ENCODE measurements around the gene TTLL6.
"Not testable (repeated sequence)": the region's sequence is repeated elsewhere in the genome, so short reads cannot be mapped to it uniquely, and the experiment has no call there.

The TTLL6 gene

DNA sequence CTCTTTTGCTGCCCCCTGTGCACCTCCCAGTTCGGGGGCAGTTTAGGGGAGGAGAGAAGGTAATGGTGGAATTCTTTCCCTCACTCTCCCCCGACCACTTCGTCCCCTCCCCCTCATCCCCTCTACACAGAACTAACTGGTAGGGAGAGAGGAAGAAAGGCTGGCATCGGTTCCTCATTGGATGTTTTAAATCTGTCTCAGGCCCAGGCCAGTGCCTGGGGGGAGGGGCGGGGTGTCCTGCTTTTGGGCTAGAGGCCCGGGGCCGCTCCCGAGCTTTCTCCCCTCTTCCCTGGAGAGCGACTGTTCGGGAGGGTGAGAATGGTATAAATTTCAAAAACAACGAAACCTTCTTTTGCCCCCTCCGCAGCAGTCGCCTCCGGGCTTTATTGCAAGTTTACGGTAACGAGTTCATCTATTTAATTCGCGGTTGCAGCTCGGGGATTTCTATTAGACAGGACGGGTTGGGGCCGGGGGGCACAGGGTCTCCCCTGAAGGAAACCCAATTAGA is 94.1 kb downstream of the TTLL6 start, which contains the start of gene PRAC2:
PRAC2 (plus strand) TSS at position 271 of the 508 bp plus-strand sequence. CDS start 1,226 bp downstream, outside the sequence.
- DNase-seq (ENCODE audit: low spot score) = no peak

DNA sequence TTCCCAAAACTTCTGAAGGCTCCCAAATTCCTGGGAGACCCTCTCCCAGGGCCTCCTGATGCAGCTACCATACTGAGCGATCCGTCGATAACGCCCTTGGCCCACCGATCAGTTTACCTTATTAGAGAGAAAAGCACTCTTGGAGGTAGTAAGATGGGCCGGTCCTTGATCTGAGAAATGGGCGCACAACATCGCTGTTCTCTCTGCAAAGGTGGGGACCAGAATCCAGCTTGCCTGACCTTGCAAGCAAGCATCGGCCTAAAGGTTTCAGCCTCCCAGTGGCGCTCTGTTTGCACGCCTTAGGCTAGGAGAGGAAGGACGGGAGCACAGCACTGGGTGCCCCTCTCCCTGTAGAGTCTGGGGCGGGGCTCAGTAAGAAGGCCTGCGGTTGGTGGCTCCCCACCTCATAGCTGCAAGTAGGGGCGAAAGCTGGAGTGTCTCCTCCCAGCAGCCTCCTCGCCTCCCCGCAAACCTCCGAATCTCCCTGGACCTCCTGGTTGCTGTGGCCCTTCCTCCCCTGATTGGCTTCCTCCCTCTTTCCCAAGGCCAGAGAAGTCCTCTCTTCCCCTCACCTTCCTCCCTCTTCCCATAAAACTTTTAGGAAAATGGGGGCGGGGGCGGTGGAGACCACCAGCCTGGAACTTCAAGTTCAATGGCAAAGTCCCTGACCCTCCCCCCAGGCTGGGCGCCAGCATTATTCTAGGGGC is 94.7 kb downstream of the TTLL6 start, which contains the start of gene PRAC1:
PRAC1 (minus strand) TSS at position 318 of the 707 bp plus-strand sequence; CDS start at position 192, 126 bp downstream.
- no peak for DNase-seq (ENCODE audit: low spot score)

DNA sequence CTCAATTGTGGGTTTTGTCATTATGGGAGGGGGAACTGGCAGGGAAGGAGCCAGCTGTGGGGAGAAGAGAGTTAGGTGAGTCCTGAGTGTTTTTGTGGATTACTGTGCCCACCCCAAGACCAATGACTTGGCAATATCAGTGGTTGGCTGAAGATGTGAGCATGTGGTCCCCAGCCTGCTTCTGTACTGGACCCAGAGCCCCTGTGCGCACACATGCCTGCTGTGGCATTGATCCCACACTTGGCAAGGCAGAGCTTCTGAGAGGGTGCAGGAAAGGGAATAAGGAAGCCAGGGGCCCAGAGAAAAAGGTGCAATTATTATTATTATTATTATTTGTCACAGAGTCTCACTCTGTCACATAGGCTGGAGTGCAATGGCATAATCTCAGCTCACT is 96.0 kb downstream of the TTLL6 start:
- DNase-seq (ENCODE audit: low spot score) = no peak

DNA sequence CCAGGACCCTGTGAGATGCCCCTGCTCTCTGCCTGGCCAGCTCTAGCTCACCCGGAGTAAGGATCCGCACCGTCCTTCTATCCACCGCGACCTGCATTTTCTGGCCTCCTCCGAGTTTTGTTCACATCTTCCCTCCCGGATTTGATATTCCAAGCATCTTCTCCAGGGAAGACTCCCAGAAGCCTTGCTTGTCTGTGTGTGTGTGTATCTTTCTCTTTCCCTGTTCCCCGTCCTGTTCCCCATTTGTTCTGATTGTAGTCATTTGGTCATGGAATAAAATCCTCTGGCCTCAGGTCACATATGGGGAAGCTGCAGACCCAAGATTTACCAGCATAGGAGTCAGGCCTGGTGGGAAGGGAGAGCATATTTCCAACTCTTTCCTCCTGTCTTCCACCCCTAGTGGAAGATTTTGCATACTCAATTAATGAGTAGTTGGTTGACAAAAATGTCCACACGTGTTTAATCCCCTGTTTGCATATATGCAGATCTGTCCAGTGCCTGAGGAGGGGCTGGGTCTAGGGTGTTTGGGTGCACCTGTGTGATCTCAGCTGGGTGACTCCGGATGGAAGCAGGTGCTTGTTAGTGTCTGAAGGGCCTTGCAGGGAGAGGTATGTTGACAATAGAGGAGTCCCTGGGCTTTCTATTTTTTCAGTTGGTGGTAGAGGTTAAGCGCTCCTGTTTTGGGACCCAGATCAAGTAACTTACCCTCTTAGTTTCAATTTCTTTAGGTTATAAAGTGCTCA is 96.6 kb downstream of the TTLL6 start:
- no peak for DNase-seq (ENCODE audit: low spot score)

DNA sequence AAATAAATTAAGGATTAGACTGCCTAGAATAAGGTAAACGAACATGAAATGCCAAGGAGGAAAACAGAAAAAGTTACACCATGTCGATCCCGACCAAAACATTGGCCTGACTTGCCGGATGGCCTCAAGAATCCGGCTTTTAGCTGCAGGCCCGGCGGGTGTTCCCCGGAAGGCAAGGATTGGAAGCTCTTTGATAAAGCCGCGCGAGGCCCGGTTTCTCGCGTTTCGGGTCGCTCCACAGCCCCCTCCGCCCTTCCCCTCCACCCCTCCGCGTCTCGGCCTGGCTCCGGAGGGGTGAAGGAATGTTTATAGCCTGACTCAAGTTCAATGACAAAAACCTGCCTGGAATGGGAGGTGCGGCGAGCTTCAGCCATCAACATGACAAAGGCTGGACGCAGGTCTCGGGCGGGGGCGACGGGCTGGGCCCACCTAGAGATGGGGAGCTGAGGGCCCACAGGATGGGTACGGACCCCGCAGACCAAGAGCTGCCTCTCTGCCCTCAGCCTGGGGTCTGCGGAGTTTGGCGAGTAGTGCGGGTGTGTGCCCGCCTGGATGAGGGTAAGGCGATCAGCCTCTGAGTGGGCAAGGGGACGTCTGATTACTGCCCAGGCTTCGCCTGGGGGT is 97.3 kb downstream of the TTLL6 start:
- DNase-seq (ENCODE audit: low spot score) = no peak

DNA sequence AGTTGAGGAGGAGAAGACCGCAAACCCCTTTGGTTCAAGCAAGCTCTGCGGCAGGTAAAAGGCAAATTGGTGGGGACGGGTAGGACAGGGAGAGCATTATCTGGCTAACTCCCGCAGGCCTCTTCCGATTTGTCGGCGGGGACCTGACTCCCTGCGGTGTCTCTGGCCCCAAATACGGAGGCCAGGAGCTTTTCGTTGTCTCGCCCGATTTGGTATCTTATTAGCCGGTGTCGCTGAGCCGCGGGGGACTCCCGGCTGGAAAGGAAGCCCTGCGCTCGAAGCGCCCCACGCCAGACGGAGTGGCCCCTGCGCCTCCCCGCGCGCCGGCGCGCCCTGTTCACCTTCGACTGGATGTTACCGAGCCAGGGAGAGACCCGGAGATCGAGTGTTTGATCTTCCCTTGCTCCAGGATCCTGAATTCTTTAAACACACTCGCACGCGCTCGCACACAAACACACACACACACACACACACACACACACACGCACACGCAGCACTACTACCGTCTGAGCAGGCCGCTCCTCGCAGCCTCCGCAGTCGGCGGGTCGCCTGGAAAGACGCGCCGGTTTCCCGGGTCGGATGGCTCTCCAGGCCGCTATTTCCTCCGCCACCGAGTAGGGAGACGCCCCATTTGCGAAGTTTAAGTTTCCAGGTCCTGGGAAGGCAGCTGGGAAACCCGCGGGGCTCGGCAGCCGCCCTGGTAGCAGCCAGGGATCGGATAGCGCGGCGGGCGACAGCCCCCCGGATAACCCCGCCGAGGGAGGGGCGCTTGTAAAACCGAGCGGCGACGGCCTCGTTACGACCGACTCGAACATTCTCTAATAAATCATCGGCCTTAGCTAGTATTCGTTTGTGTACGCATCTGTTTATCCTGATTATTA is 98.0 kb downstream of the TTLL6 start:
- DNase-seq (ENCODE audit: low spot score) = no peak

DNA sequence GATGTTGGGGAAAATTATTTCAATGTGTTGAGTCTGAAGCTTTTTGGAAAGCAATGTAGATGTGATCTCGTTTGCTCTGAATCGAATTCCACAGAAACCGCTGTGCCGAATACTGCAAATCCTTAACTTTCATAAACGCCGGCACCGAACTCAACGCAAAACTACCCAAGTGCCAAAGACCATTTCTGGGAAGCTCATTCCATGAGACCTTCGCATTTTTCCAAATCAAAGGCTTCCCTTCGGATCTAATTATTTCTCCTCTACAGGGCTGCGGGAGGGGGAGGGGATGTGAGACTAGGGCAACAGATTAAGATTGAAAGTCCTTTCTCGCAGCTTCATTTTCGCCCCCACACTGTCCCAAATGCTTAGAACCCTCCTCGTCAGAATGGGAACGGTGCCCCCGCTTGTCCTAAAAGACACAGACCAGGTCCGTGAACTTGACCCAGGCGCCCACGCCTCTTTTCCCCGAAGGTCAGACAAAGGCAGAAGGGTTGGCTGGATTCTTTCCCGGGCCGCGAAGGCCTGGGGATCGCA is 98.7 kb downstream of the TTLL6 start:
- DNase-seq (ENCODE audit: low spot score) = no peak

DNA sequence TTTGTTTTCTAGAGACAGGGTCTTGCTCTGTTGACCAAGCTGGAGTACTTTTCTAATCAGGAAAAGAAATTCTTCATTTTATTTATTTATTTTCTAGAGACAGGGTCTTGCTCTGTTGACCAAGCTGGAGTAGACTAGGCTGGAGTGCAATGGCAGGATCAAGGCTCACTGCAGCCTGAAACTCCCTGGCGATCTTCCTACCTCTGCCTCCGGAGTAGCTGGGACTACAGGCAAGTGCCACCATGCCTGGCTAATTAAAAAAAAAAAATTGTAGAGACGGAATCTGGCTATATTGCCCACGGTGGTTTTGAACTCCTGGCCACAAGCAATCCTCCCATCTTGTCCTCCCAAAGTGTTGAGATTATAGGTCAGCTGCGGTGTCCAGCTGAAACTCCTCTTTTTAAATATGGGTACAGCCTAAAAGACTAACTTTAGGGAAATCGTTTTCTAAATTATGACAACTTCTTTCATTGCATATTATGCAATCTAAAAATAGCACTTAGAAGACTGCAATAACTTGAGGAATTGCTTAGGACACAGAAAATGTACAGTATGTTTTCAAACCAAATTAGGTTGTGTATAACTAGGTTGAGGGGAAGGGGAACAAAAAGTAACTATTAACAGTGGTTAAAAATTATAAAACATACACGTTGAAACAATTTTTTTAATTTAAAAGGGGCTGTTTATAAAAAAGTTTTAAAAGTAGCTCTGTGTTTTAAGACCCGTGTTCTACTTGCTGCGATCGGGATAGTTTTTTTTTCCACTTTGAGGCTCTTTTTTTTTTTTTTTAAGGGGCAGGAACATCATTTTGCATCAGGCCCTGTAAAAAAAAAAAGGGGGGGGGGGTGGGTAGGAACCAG is 99.4 kb downstream of the TTLL6 start:
- DNase-seq (ENCODE audit: low spot score) = no peak

DNA sequence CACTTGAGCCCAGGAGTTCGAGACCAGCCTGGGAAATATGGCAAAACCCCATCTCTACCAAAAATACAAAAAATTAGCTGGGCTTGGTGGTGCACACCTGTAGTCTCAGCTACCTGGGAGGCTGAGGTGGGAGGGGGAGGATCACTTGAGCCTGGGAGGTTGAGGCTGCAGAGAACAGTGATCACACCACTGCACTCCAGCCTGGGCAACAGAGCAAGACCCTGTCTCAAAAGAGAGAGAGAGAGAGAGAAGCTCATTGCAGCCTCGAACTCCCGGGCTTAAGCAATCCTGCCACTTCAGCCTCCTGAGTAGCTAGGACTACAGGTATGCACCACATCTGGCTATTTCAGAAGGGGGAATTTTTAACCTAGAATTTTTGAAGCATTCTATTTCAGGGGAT is 100.5 kb downstream of the TTLL6 start:
- DNase-seq (ENCODE audit: low spot score) = not testable (repeated sequence)

DNA sequence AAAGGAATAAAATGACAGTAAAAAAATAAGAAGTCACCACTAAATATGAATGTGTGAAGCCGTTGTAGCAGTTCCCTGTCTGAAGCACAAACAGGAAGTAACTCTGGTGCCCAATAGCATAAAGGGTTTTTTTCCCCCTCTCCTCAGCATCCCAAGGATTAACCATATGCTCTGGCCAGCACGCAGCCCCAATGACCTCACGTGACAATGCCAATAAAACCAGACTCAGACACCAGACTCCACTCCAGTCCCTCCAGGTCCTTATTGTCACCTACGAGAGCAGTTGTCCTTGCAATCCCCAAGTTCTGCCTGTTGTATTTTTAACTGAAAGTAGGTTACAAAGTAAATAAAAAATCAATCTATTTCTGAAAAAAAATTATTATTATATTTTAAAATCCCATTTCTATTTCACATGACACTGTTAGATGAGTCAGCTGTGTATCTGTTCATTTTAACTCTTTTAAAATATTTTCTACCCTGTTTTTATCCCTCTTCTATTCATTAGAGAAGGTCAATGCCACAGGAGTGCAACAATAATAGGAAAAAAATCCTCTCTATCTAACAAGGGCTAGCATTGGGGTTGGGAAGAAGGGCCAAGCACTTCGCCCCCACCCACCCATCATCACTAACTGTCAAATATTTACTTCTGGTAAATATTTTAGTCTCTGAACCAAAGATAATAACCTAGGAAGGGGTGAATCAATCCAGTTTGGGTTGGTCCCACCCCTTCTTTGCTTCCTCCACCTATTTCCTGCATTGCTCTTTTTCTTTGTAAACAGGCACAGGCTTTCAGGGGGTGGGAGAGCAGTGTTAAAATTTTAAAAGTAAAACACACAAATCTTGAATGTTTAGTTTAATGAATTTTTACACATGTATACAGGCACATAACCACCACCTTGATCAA is 101.3 kb downstream of the TTLL6 start:
- DNase-seq (ENCODE audit: low spot score) = no peak

All from globus pallidus (tissue), 1 donor.